AG04449 (cell line): ENCODE data around the gene ZNF121.
"Not testable (repeated sequence)": the region's sequence is repeated elsewhere in the genome, so short reads cannot be mapped to it uniquely, and the experiment has no call there.

ENCODE experiments used
- CTCF ChIA-PET: fragments of 350-600 bp; formaldehyde crosslinking; extraction: SDS; loops from one replicate; lab custom pipeline; 2021; ENCODE audit warnings: antibody characterized with exemption; lab: Yijun Ruan, JAX
- POLR2A ChIA-PET: fragments of 400-600, 350-600 bp; formaldehyde crosslinking; extraction: SDS; loops from one replicate; lab custom pipeline; 2020; ENCODE audit warnings: antibody characterized with exemption, inconsistent platforms; lab: Yijun Ruan, JAX
- DNase-seq: peaks from one replicate; pipeline ENCODE4 v3.0.0-alpha.2; 2010; ENCODE audit warnings: low read depth, low spot score
- H3K4me3 ChIP-seq: 2 replicates; pipeline ENCODE4 v1.5.1; 2011; ENCODE audit warnings: low read depth, mild to moderate bottlenecking, control low read depth, low read length
- CTCF ChIP-seq: IDR thresholded peaks from one replicate; pipeline ENCODE4 v1.5.1; 2011; ENCODE audit warnings: mild to moderate bottlenecking, moderate library complexity, low read length, control low read depth, inconsistent platforms; ENCODE audit not compliant: insufficient read depth; ENCODE audit errors: missing control alignments

ZNF121 gene

DNA sequence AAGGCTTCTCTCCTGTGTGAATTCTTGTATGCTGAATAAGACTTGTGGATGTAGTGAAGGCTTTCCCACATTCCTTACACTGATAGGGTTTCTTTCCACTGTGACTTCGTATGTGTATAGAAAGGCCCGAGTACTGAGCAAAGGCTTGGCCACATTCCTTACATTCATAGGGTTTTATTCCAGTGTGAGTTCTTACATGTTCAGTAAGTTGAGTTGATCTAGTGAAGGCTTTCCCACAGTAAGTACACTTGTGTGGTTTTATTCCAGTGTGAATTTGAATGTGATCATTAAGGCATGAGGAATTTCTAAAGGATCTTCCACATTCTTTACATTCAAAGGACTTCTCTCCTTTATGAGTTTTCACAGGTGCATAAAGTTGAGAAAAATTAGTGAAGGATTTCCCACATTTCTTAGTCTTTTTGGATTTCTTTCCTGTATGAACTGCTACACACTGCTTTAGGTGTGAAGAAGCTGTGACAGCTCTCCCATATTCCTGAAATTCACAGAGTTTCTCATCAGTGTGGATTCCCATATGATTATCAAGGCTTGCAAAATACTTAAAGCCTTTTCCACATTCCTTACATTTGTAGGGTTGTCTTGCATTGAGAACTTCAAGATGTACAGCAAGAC, 26.3 kb upstream of the ZNF121 start:
- H3K4me3 ChIP-seq: no peak overlapping the region
- no peak for DNase-seq
- ChIA-PET POLR2A (no interaction called here), CTCF (no interaction called here)
- TF ChIP-seq CTCF: no peak

DNA sequence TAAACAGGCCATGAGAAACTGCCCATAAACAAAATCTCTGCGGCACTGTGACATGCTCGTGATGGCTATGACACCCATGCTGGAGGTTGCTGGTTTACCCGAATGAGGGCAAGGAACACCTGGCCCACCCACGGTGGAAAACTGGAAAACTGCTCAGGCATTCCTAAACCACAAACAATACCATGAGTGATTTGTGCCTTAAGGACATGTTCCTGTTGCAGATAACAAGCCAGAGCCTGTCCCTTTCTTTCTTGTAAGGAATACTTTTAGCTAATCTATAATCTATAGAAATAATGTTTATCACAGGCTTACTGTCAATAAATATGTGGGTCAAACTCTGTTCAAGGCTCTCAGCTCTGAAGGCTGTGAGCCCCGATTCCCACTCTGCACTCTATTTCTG, 24.6 kb upstream of the ZNF121 start:
- CTCF ChIA-PET: interaction anchor here (0.7 kb wide), 1 partner anchor 16 kb away, joined by 3 read pairs; no protein-coding TSS in a partner anchor
- POLR2A ChIA-PET: no interaction called here
- H3K4me3 ChIP-seq: no peak overlapping the region
- no peak for TF ChIP-seq CTCF
- no peak for DNase-seq

DNA sequence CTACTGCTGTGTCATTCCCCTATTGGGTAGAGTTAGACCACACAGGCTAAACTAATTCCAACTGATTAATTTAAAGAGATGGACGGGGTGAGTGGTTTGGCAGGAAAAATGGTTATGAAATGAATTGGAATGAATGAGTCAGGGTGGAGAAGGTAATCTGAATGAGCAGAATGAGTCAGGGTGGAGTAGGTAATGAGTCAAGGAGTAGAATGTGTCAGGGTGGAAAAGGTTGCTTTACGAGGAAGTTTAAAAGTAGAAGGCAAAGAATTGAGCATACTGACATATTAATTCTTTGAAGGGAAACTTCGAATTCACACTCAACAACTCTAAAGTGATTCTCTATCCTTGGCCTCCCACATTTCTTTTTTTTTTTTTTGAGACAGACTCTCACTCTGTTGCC, 12.7 kb upstream of the ZNF121 start:
- DNase-seq: peak; percentile 33
- ChIA-PET CTCF (no interaction called here), POLR2A (interaction anchor here (0.7 kb wide), 1 partner anchor 185 kb away, joined by 3 read pairs; no protein-coding TSS in a partner anchor)
- no peak overlapping the region for H3K4me3 ChIP-seq
- TF ChIP-seq CTCF: no peak

GRCh38 chr19:9586764-9587163, 2.5 kb upstream of the ZNF121 start:
- CTCF ChIA-PET: interaction anchor here (0.6 to 4.7 kb wide), 15 partner anchors 9 to 381 kb away, joined by 3 to 39 read pairs (median 5); no protein-coding TSS in a partner anchor
- DNase-seq: peak; percentile 16
- POLR2A ChIA-PET: no interaction called here
- H3K4me3 ChIP-seq: no peak overlapping the region
- peak; percentile 56 for TF ChIP-seq CTCF

DNA sequence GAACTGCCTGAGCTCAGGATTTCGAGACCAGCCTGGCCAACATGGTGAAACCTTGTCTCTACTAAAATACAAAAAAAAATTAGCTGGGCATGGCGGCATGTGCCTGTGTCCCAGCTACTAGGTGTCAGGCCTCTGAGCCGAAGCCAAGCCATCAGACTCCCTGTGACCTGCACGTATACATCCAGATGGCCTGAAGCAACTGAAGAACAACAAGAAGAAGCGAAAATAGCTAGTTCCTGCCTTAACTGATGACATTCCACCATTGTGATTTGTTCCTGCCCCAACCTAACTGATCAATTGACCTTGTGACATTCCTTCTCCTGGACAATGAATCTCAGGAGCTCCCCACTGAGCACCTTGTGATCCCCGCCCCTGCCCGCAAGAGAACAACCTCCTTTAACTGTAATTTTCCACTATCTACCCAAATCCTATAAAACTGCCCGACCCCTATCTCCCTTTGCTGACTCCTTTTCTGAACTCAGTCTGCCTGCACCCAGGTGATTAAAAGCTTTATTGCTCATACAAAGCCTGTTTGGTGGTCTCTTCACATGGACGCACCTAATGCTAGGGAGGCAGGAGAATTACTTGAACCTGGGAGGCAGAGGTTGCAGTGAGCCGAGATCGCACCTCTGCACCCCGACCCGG, 2.1 kb downstream of the ZNF121 start:
- DNase-seq, H3K4me3 ChIP-seq, POLR2A ChIA-PET: not testable (repeated sequence)
- CTCF ChIA-PET: interaction anchor here (0.7 to 1.1 kb wide), 2 partner anchors 56 to 214 kb away, joined by 3 read pairs; no protein-coding TSS in a partner anchor

GRCh38 chr19:9580728-9581127, 3.6 kb downstream of the ZNF121 start:
- ChIA-PET POLR2A (no interaction called here), CTCF (no interaction called here)
- DNase-seq: no peak
- no peak overlapping the region for H3K4me3 ChIP-seq
- TF ChIP-seq CTCF: no peak
